HG03196 (cell line): Measurements from ENCODE around the gene TSPAN2.
"Not testable (repeated sequence)": the region's sequence is repeated elsewhere in the genome, so short reads cannot be mapped to it uniquely, and the experiment has no call there.

ENCODE experiments used
- ATAC-seq: cut with Tn5 transposase; IDR thresholded peaks from one replicate; pipeline ENCODE4 v1.9.1; 2021; ENCODE audit not compliant: unreplicated experiment

TSPAN2 gene

GRCh38 chr1:115040501-115040900 is 48.8 kb downstream of the TSPAN2 start:
- no peak for ATAC-seq

- no peak for ATAC-seq
Observed at GRCh38 chr1:115036814-115037507, 52.3 kb downstream of the TSPAN2 start.

- no peak for ATAC-seq
Observed at GRCh38 chr1:115035652-115036051, 53.7 kb downstream of the TSPAN2 start.

GRCh38 chr1:115031595-115031994 is 57.7 kb downstream of the TSPAN2 start:
- ATAC-seq: no peak

- no peak for ATAC-seq
Observed at GRCh38 chr1:115029526-115029925, 59.8 kb downstream of the TSPAN2 start, which contains the start of gene TSHB. Gene TSHB, plus strand, starts transcription at chr1:115029826. Its CDS starts 3,537 bp downstream, at chr1:115033363.

- no peak for ATAC-seq
Observed at GRCh38 chr1:115023593-115023992, 65.7 kb downstream of the TSPAN2 start.

- ATAC-seq: no peak
Observed at GRCh38 chr1:115021145-115021544, 68.2 kb downstream of the TSPAN2 start.

GRCh38 chr1:115019549-115019948 is 69.8 kb downstream of the TSPAN2 start:
- ATAC-seq: not testable (repeated sequence)

GRCh38 chr1:115013792-115014191 is 75.5 kb downstream of the TSPAN2 start:
- ATAC-seq: no peak

GRCh38 chr1:115012434-115012833 is 76.9 kb downstream of the TSPAN2 start:
- ATAC-seq: no peak

- ATAC-seq: no peak
Observed at GRCh38 chr1:115012006-115012405, 77.3 kb downstream of the TSPAN2 start.

GRCh38 chr1:115006191-115006590 is 83.1 kb downstream of the TSPAN2 start:
- no peak for ATAC-seq
